Vagina (tissue), 2 donors: Measurements from ENCODE around the gene GLMP. TPM values are rescaled to one million over a fixed set of nuclear protein-coding genes. Genes with fewer than 3 reads are reported as not detected.
A peak's percentile ranks its signal among the peaks of the same experiment; 100 is the strongest.

ENCODE experiments used
- DNase-seq, 2 donors: peaks; one replicate each; pipeline ENCODE4 v3.0.0-alpha.2; 2017; ENCODE audit errors: extremely low spot score in 2 of 2
- H3K27ac ChIP-seq: fragments of 200-600 bp; sonication (generic); one replicate; pipeline ENCODE4 v1.5.1; 2019
- H3K27me3 ChIP-seq: fragments of 200-600 bp; sonication (generic); one replicate; pipeline ENCODE4 v1.5.1; 2019
- H3K36me3 ChIP-seq, 2 donors: fragments of 200-600 bp; sonication (generic); one replicate each; pipeline ENCODE4 v1.5.1; 2017 to 2019
- H3K4me1 ChIP-seq: fragments of 200-600 bp; sonication (generic); one replicate; pipeline ENCODE4 v1.5.1; 2019
- H3K4me3 ChIP-seq, 2 donors: fragments of 200-600 bp; sonication (generic); 1 replicate in 1 of 2; 2 replicates in 1 of 2; pipeline ENCODE4 v1.5.1; 2016 to 2019
- H3K9me3 ChIP-seq: fragments of 200-600 bp; sonication (generic); one replicate; pipeline ENCODE4 v1.5.1; 2019
- CTCF ChIP-seq, 3 experiments: fragments of 450-650 bp in 2 of 3; fragments of 200-600 bp in 1 of 3; sonication (generic) in 1 of 3; IDR thresholded peaks; one replicate each; pipeline ENCODE4 v1.5.1; 2017 to 2019; ENCODE audit warnings: antibody characterized with exemption in 3 of 3, mild to moderate bottlenecking in 2 of 3, moderate library complexity in 2 of 3
- POLR2A ChIP-seq, 2 donors: fragments of 450-650 bp; IDR thresholded peaks; one replicate each; pipeline ENCODE4 v1.6.1; 2017; ENCODE audit warnings: antibody characterized with exemption in 2 of 2, mild to moderate bottlenecking in 2 of 2, moderate library complexity in 2 of 2
- POLR2AphosphoS5 ChIP-seq, 2 donors: sonication (generic); formaldehyde crosslinking; IDR thresholded peaks; one replicate each; pipeline ENCODE4 v1.9.0; 2017; ENCODE audit warnings: antibody characterized with exemption in 2 of 2, mild to moderate bottlenecking in 2 of 2, low read depth in 1 of 2; ENCODE audit not compliant: insufficient read depth in 1 of 2
- intact Hi-C: fragments of 100-400 bp; cut with DNase I; formaldehyde crosslinking; loops from one replicate; pipeline ENCODE4 v1.15.1; 2023
- total RNA-seq: library from RNA; depleted of rRNA; stranded (reverse); fragments of >200 nt; gene quantifications from one replicate; pipeline ENCODE4 v1.2.3, GENCODE V29; 2016

The GLMP gene
- total RNA-seq: 36.1 TPM

DNA sequence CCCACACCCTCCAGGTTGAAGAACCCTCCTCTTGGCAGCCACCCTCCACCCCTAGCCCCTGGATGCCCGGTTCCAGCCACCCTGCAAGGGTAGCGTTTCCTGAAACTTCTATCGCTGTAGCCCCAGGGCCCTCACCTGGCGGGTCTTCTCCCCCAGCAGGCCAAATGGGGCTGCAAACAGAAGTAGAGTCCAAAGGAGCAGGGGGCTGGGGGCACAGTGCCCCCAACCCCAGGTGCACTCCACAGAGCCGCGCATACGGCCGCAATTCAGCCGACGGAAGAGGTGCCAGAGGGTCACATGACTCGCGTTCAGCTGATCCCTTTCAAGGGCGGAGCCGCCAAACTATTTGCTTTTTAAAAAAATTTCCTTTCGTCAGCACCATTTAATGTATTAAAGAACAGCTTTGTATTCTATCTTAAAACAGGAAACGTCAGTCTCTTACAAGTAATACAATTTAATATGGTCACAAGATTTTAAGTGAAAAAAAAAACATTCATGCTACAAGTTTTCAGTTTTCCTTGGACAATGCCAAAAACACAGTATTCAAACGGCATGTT, at the start of gene GLMP:
Gene GLMP, minus strand, starts transcription at position 289 of the 557 bp plus-strand sequence. Its CDS starts 34 bp downstream, at position 255.
- intact Hi-C loops: no loop called here
- no peak for TF ChIP-seq POLR2A (IDR thresholded peaks at IDR 0.05)
- peak; percentile 68 to 96 for TF ChIP-seq POLR2AphosphoS5 (IDR thresholded peaks at IDR 0.05; ENCODE audit: insufficient read depth in 1 of 2, low read depth in 1 of 2)
- Histone ChIP-seq H3K36me3 (no peaks in the 10 kb centered on the region), H3K4me3 (peak within 1 kb of the TSS; percentile 58 to 91), H3K27ac (peak within 1 kb of the TSS; percentile 80), H3K4me1 (peaks cover 38% of the 10 kb centered on the region), H3K9me3 (no peaks in the 10 kb centered on the region), H3K27me3 (no peaks in the 10 kb centered on the region)
- DNase-seq: no peak

GRCh38 chr1:156344409-156344808, 48.9 kb upstream of the GLMP start:
- H3K27ac ChIP-seq: no peak overlapping the region
- intact Hi-C loops: no loop called here
- no peaks in the 10 kb centered on the region for H3K36me3 ChIP-seq
- no peaks in the 10 kb centered on the region for H3K4me1 ChIP-seq
- TF ChIP-seq POLR2AphosphoS5 (IDR thresholded peaks at IDR 0.05; ENCODE audit: insufficient read depth in 1 of 2, low read depth in 1 of 2) (no peak), CTCF (IDR thresholded peaks at IDR 0.05) (no peak), POLR2A (IDR thresholded peaks at IDR 0.05) (no peak)
- no peaks in the 10 kb centered on the region for H3K27me3 ChIP-seq
- no peak overlapping the region for H3K4me3 ChIP-seq
- no peaks in the 10 kb centered on the region for H3K9me3 ChIP-seq
- no peak for DNase-seq

DNA sequence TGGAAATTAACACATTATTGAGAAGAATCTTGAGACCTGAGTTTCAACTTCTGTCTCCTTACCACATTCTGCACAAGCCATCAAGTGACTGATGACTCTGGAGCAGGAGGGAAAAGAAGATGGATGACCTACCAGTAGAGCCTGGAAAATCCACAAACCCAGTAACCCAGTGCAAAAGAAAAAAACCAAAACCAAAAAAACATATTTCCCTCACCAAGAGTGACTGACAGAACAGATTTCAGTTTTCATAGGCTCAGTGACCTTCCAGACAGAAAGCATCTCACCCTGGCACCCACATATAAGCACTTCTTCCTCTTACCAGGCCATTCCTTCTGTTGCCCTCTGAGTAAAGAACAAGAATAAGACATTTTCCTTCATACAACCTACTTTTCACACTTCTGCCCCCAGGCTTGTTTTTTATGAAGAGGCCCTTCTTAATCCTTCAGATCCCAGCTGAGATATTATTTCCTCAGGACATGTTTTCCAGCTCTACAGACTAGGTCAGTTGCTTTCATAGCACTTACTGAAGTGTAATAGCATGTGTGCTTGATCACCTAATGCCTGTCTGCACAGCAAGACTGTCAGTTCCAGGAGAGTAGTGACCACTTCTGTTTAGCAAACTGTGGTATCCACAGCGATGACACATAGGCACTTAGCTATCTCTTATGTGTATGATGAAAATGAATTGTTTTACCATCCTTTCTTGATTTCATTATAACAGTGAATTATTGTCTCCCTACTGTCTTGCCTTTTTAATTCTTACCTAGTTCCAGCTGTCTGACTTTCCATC, 46.9 kb upstream of the GLMP start:
- Histone ChIP-seq H3K36me3 (no peaks in the 10 kb centered on the region), H3K4me1 (peaks cover 1% of the 10 kb centered on the region), H3K4me3 (no peak overlapping the region), H3K27ac (no peak overlapping the region), H3K27me3 (no peaks in the 10 kb centered on the region), H3K9me3 (no peaks in the 10 kb centered on the region)
- intact Hi-C loops: no loop called here
- TF ChIP-seq POLR2AphosphoS5 (IDR thresholded peaks at IDR 0.05; ENCODE audit: insufficient read depth in 1 of 2, low read depth in 1 of 2) (no peak), CTCF (IDR thresholded peaks at IDR 0.05) (no peak)
- no peak for DNase-seq

DNA sequence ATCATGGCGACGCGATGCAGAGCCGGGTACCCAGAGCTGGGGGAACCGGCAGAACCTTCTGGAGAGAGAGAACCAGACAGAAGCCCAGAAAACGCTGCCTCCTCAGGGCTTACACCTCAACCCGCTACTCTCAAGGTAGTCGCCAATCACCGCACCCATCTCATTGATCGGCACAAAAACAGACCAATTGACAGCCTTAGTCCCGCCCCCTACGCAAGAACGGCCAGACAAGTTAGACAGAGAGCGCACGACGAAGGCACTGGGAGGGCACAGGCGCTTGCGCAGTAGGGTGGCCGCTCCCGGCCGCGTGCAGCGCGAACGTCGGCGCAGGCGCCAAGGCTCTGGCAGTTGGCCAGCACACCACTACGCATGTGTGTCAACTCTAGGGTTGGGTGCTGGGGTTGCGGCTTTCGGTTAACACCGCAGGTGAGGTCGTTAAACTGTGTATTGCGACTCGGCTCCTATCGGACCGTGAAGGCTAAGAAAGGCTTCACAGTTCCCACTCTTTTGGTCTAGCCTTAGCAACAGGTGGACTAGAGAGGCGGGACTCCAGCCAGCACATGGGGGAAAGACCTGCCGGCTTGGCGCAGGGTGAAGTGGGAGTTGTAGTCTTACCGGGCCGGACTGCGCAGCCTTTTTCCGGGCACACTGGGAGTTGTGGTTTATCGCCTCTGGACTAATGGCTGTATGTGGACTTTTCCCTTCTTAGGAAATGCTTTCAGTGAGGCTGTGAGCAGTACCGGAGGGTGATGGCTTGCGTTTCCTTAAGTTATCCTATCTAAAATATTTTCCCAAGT, 42.9 kb upstream of the GLMP start, which contains the start of the genes CCT3 and TSACC:
Gene CCT3, minus strand, starts transcription at position 113 of the 797 bp plus-strand sequence. Its CDS starts 108 bp downstream, at position 5.
Gene TSACC, plus strand, starts transcription at position 347 of the 797 bp plus-strand sequence. CDS start 1,232 bp downstream, outside the sequence.
- Histone ChIP-seq H3K4me3 (peak within 1 kb of the TSS; percentile 77 to 96), H3K4me1 (peaks cover 21% of the 10 kb centered on the region), H3K27ac (peak within 1 kb of the TSS; percentile 92), H3K36me3 (peaks cover 0 to 25% of the 10 kb centered on the region in 2 donors), H3K9me3 (no peaks in the 10 kb centered on the region), H3K27me3 (no peaks in the 10 kb centered on the region)
- intact Hi-C loops: no loop called here
- TF ChIP-seq POLR2A (IDR thresholded peaks at IDR 0.05) (peak in 1 of 2 donors; percentile 59), POLR2AphosphoS5 (IDR thresholded peaks at IDR 0.05; ENCODE audit: insufficient read depth in 1 of 2, low read depth in 1 of 2) (peak; percentile 89 to 96), CTCF (IDR thresholded peaks at IDR 0.05) (no peak)
- peak; percentile 99 for DNase-seq

- DNase-seq: no peak
- Histone ChIP-seq H3K9me3 (no peaks in the 10 kb centered on the region), H3K27ac (peak overlapping the region; percentile 92), H3K36me3 (peaks cover 0 to 31% of the 10 kb centered on the region in 2 donors), H3K4me1 (peaks cover 21% of the 10 kb centered on the region), H3K27me3 (no peaks in the 10 kb centered on the region), H3K4me3 (peak overlapping the region; percentile 77 to 96)
- intact Hi-C loops: no loop called here
- TF ChIP-seq CTCF (IDR thresholded peaks at IDR 0.05) (no peak), POLR2AphosphoS5 (IDR thresholded peaks at IDR 0.05; ENCODE audit: insufficient read depth in 1 of 2, low read depth in 1 of 2) (no peak), POLR2A (IDR thresholded peaks at IDR 0.05) (no peak)
These were observed 42.4 kb upstream of the GLMP start for GRCh38 chr1:156337888-156338179.
